ENCODE measurements around the gene CTBP2.

CTBP2 gene

GRCh38 chr10:125159486-125159931 is 854 bp downstream of the CTBP2 start:
- no peaks in the 10 kb centered on the region for H3K9me3 ChIP-seq (ENCODE audit: low read length)
- H3K4me3 ChIP-seq (ENCODE audit: low read length), result peak overlapping the region; percentile 82
- peaks cover 37% of the 10 kb centered on the region for H3K4me1 ChIP-seq (ENCODE audit: insufficient read depth, low read length)
- H2AFZ ChIP-seq (ENCODE audit: low read depth, low read length), result no peak overlapping the region
- no peaks in the 10 kb centered on the region for H3K36me3 ChIP-seq (ENCODE audit: insufficient read depth, low read length)
- no peaks in the 10 kb centered on the region for H3K27me3 ChIP-seq (ENCODE audit: insufficient read depth, low read length)

- H3K36me3 ChIP-seq (ENCODE audit: insufficient read depth, low read length), result no peaks in the 10 kb centered on the region
- H3K9me3 ChIP-seq (ENCODE audit: low read length), result no peaks in the 10 kb centered on the region
- H3K27me3 ChIP-seq (ENCODE audit: insufficient read depth, low read length), result no peaks in the 10 kb centered on the region
- no peak overlapping the region for H2AFZ ChIP-seq (ENCODE audit: low read depth, low read length)
- peaks cover 44% of the 10 kb centered on the region for H3K4me1 ChIP-seq (ENCODE audit: insufficient read depth, low read length)
- peak overlapping the region; percentile 82 for H3K4me3 ChIP-seq (ENCODE audit: low read length)
Observed at GRCh38 chr10:125158601-125159485, 1.5 kb downstream of the CTBP2 start.

GRCh38 chr10:125158275-125158600 is 2.1 kb downstream of the CTBP2 start:
- peaks cover 50% of the 10 kb centered on the region for H3K4me1 ChIP-seq (ENCODE audit: insufficient read depth, low read length)
- no peaks in the 10 kb centered on the region for H3K9me3 ChIP-seq (ENCODE audit: low read length)
- H3K36me3 ChIP-seq (ENCODE audit: insufficient read depth, low read length), result peaks cover under 1% of the 10 kb centered on the region
- H2AFZ ChIP-seq (ENCODE audit: low read depth, low read length), result no peak overlapping the region
- H3K4me3 ChIP-seq (ENCODE audit: low read length), result peak overlapping the region; percentile 82
- no peaks in the 10 kb centered on the region for H3K27me3 ChIP-seq (ENCODE audit: insufficient read depth, low read length)

- Histone ChIP-seq H3K9me3 (ENCODE audit: low read length) (no peaks in the 10 kb centered on the region), H2AFZ (ENCODE audit: low read depth, low read length) (no peak overlapping the region), H3K27me3 (ENCODE audit: insufficient read depth, low read length) (no peaks in the 10 kb centered on the region), H3K4me3 (ENCODE audit: low read length) (peak overlapping the region; percentile 82), H3K4me1 (ENCODE audit: insufficient read depth, low read length) (peaks cover 55% of the 10 kb centered on the region), H3K36me3 (ENCODE audit: insufficient read depth, low read length) (peaks cover 5% of the 10 kb centered on the region)
Observed at GRCh38 chr10:125157505-125157904, 2.9 kb downstream of the CTBP2 start.

GRCh38 chr10:125156739-125157480 is 3.5 kb downstream of the CTBP2 start:
- H3K9me3 ChIP-seq (ENCODE audit: low read length), result no peaks in the 10 kb centered on the region
- peaks cover 5% of the 10 kb centered on the region for H3K36me3 ChIP-seq (ENCODE audit: insufficient read depth, low read length)
- H3K4me3 ChIP-seq (ENCODE audit: low read length), result peak overlapping the region; percentile 82
- no peaks in the 10 kb centered on the region for H3K27me3 ChIP-seq (ENCODE audit: insufficient read depth, low read length)
- no peak overlapping the region for H2AFZ ChIP-seq (ENCODE audit: low read depth, low read length)
- peaks cover 51% of the 10 kb centered on the region for H3K4me1 ChIP-seq (ENCODE audit: insufficient read depth, low read length)

GRCh38 chr10:125156196-125156595 is 4.2 kb downstream of the CTBP2 start:
- no peaks in the 10 kb centered on the region for H3K27me3 ChIP-seq (ENCODE audit: insufficient read depth, low read length)
- H3K9me3 ChIP-seq (ENCODE audit: low read length), result peaks cover under 1% of the 10 kb centered on the region
- peak overlapping the region; percentile 82 for H3K4me3 ChIP-seq (ENCODE audit: low read length)
- H3K36me3 ChIP-seq (ENCODE audit: insufficient read depth, low read length), result peaks cover 8% of the 10 kb centered on the region
- no peak overlapping the region for H2AFZ ChIP-seq (ENCODE audit: low read depth, low read length)
- peaks cover 51% of the 10 kb centered on the region for H3K4me1 ChIP-seq (ENCODE audit: insufficient read depth, low read length)

- Histone ChIP-seq H3K4me1 (ENCODE audit: insufficient read depth, low read length) (peaks cover 51% of the 10 kb centered on the region), H3K36me3 (ENCODE audit: insufficient read depth, low read length) (peaks cover 15% of the 10 kb centered on the region), H3K4me3 (ENCODE audit: low read length) (peak overlapping the region; percentile 29), H3K9me3 (ENCODE audit: low read length) (peaks cover 3% of the 10 kb centered on the region), H2AFZ (ENCODE audit: low read depth, low read length) (no peak overlapping the region), H3K27me3 (ENCODE audit: insufficient read depth, low read length) (no peaks in the 10 kb centered on the region)
Observed at GRCh38 chr10:125155101-125155500, 5.3 kb downstream of the CTBP2 start.

- Histone ChIP-seq H2AFZ (ENCODE audit: low read depth, low read length) (no peak overlapping the region), H3K9me3 (ENCODE audit: low read length) (peaks cover 3% of the 10 kb centered on the region), H3K27me3 (ENCODE audit: insufficient read depth, low read length) (no peaks in the 10 kb centered on the region), H3K36me3 (ENCODE audit: insufficient read depth, low read length) (peaks cover 20% of the 10 kb centered on the region), H3K4me3 (ENCODE audit: low read length) (peak overlapping the region; percentile 29), H3K4me1 (ENCODE audit: insufficient read depth, low read length) (peaks cover 51% of the 10 kb centered on the region)
Observed at GRCh38 chr10:125154529-125154928, 5.8 kb downstream of the CTBP2 start.

- Histone ChIP-seq H2AFZ (ENCODE audit: low read depth, low read length) (no peak overlapping the region), H3K4me1 (ENCODE audit: insufficient read depth, low read length) (peaks cover 51% of the 10 kb centered on the region), H3K36me3 (ENCODE audit: insufficient read depth, low read length) (peaks cover 25% of the 10 kb centered on the region), H3K27me3 (ENCODE audit: insufficient read depth, low read length) (no peaks in the 10 kb centered on the region), H3K4me3 (ENCODE audit: low read length) (no peak overlapping the region), H3K9me3 (ENCODE audit: low read length) (peaks cover 3% of the 10 kb centered on the region)
Observed at GRCh38 chr10:125153703-125154490, 6.5 kb downstream of the CTBP2 start.

- Histone ChIP-seq H3K4me3 (ENCODE audit: low read length) (no peak overlapping the region), H3K27me3 (ENCODE audit: insufficient read depth, low read length) (no peaks in the 10 kb centered on the region), H3K4me1 (ENCODE audit: insufficient read depth, low read length) (peaks cover 49% of the 10 kb centered on the region), H3K9me3 (ENCODE audit: low read length) (peaks cover 3% of the 10 kb centered on the region), H3K36me3 (ENCODE audit: insufficient read depth, low read length) (peaks cover 30% of the 10 kb centered on the region), H2AFZ (ENCODE audit: low read depth, low read length) (no peak overlapping the region)
Observed at GRCh38 chr10:125152450-125153368, 7.7 kb downstream of the CTBP2 start.

- H3K4me3 ChIP-seq (ENCODE audit: low read length), result no peak overlapping the region
- no peaks in the 10 kb centered on the region for H3K27me3 ChIP-seq (ENCODE audit: insufficient read depth, low read length)
- H3K9me3 ChIP-seq (ENCODE audit: low read length), result peaks cover 5% of the 10 kb centered on the region
- H3K36me3 ChIP-seq (ENCODE audit: insufficient read depth, low read length), result peaks cover 36% of the 10 kb centered on the region
- H2AFZ ChIP-seq (ENCODE audit: low read depth, low read length), result no peak overlapping the region
- peaks cover 40% of the 10 kb centered on the region for H3K4me1 ChIP-seq (ENCODE audit: insufficient read depth, low read length)
Observed at GRCh38 chr10:125151553-125152449, 8.6 kb downstream of the CTBP2 start.

All from neuron (in vitro differentiated cells).